Cardiac muscle cell (in vitro differentiated cells and primary cell): ENCODE measurements around the gene C4orf50. TPM values are rescaled to one million over a fixed set of nuclear protein-coding genes. Genes with fewer than 3 reads are reported as not detected.

Experiments
- DNase-seq, 2 donors: peaks; one replicate each; pipeline versions ENCODE4 v3.0.0 to v3.0.0-alpha.2; 2010 to 2017; ENCODE audit warnings: low read depth in 1 of 2, low spot score in 1 of 2
- H3K27ac ChIP-seq: fragments of 200-600 bp; sonication (generic); 2 replicates; pipeline ENCODE4 v1.5.1; 2016
- H3K27me3 ChIP-seq: fragments of 200-600 bp; sonication (generic); 2 replicates; pipeline ENCODE4 v1.6.0; 2016; ENCODE audit warnings: control low read depth
- H3K36me3 ChIP-seq: fragments of 200-600 bp; sonication (generic); 2 replicates; pipeline ENCODE4 v1.5.1; 2016; ENCODE audit warnings: control low read depth
- H3K4me1 ChIP-seq: fragments of 200-600 bp; sonication (generic); 2 replicates; pipeline ENCODE4 v1.8.1; 2017; ENCODE audit warnings: low read depth, mild to moderate bottlenecking, mixed run types
- H3K4me3 ChIP-seq: fragments of 200-600 bp; sonication (generic); 2 replicates; pipeline ENCODE4 v1.5.1; 2016; ENCODE audit warnings: mild to moderate bottlenecking
- H3K9me3 ChIP-seq: fragments of 200-600 bp; sonication (generic); 2 replicates; pipeline ENCODE4 v1.5.1; 2017; ENCODE audit warnings: low read depth, mild to moderate bottlenecking, control low read depth
- CTCF ChIP-seq: IDR thresholded peaks from 2 replicates; pipeline ENCODE4 v1.5.1; 2012; ENCODE audit warnings: low read depth, mild to moderate bottlenecking, low read length
- polyA plus RNA-seq: library from polyadenylated mRNA; unstranded; fragments of >200 nt; fragmentation: Nextera tagmentation; extraction: Ambion mirVana; gene quantifications from 2 replicates; pipeline ENCODE4 v1.2.1, GENCODE V29; 2016
- total RNA-seq: library from RNA; depleted of rRNA; stranded (reverse); fragments of >200 nt; gene quantifications from 2 replicates; pipeline ENCODE4 v1.2.3, GENCODE V29; 2016

C4orf50 gene
- total and polyA plus RNA-seq, 2 experiments from 2014 or later, result 0.15 TPM; not detected in 1

GRCh38 chr4:5927116-5927515 is 91.1 kb downstream of the C4orf50 start:
- no peaks in the 10 kb centered on the region for H3K9me3 ChIP-seq

DNA sequence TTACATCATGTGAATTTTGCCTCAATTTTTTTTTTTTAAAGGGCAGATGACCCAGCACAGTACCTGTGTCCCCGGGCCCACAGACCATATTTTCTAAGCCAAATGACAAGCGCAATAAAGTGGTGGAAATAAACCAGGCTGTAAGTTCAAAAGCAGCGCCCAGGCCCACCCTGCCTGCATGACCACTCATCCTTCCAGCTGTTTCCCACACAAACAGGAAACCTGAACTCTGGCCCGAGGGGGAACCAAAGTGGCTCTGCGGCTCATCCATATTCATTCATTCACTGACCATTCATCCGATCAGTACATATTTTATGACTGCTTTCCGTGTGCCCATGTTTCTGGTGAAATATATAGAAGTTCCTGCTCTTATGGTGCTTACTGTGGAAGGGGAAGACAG is 91.6 kb downstream of the C4orf50 start:
- Histone ChIP-seq H3K4me1 (no peaks in the 10 kb centered on the region), H3K27ac (no peak overlapping the region), H3K4me3 (no peak overlapping the region), H3K9me3 (no peaks in the 10 kb centered on the region), H3K36me3 (no peaks in the 10 kb centered on the region), H3K27me3 (no peaks in the 10 kb centered on the region)
- no peak for TF ChIP-seq CTCF
- DNase-seq, result no peak

More at GRCh38 chr4:5927116-5927515, 91.1 kb downstream of the C4orf50 start:
- Histone ChIP-seq H3K36me3 (no peaks in the 10 kb centered on the region), H3K27me3 (no peaks in the 10 kb centered on the region), H3K4me1 (no peaks in the 10 kb centered on the region), H3K27ac (no peak overlapping the region), H3K4me3 (no peak overlapping the region)
- DNase-seq, result no peak
- TF ChIP-seq CTCF, result no peak

GRCh38 chr4:5925419-5926200 is 92.6 kb downstream of the C4orf50 start:
- H3K9me3 ChIP-seq, result no peaks in the 10 kb centered on the region
- no peaks in the 10 kb centered on the region for H3K36me3 ChIP-seq
- no peaks in the 10 kb centered on the region for H3K27me3 ChIP-seq
- DNase-seq, result no peak
- no peak overlapping the region for H3K27ac ChIP-seq
- H3K4me1 ChIP-seq, result no peaks in the 10 kb centered on the region
- TF ChIP-seq CTCF, result no peak
- no peak overlapping the region for H3K4me3 ChIP-seq

- no peaks in the 10 kb centered on the region for H3K4me1 ChIP-seq
- TF ChIP-seq CTCF, result no peak
- DNase-seq, result no peak
- H3K9me3 ChIP-seq, result no peaks in the 10 kb centered on the region
- no peaks in the 10 kb centered on the region for H3K36me3 ChIP-seq
- no peaks in the 10 kb centered on the region for H3K27me3 ChIP-seq
- H3K27ac ChIP-seq, result no peak overlapping the region
- H3K4me3 ChIP-seq, result no peak overlapping the region
Observed at GRCh38 chr4:5924461-5925125, 93.6 kb downstream of the C4orf50 start.

- Histone ChIP-seq H3K9me3 (no peaks in the 10 kb centered on the region), H3K4me1 (no peaks in the 10 kb centered on the region), H3K27ac (no peak overlapping the region), H3K27me3 (no peaks in the 10 kb centered on the region), H3K4me3 (no peak overlapping the region), H3K36me3 (no peaks in the 10 kb centered on the region)
- no peak for DNase-seq
- TF ChIP-seq CTCF, result no peak
Observed at GRCh38 chr4:5923376-5923775, 94.9 kb downstream of the C4orf50 start.
